Measurements from ENCODE around the gene SH3RF1. TPM values are rescaled to one million over a fixed set of nuclear protein-coding genes. Genes with fewer than 3 reads are reported as not detected.
"Not testable (repeated sequence)": the region's sequence is repeated elsewhere in the genome, so short reads cannot be mapped to it uniquely, and the experiment has no call there.

SH3RF1 gene
- total RNA-seq, 4 donors from 2014 or later = 5.9 to 41.2 (median 15.0) TPM

DNA sequence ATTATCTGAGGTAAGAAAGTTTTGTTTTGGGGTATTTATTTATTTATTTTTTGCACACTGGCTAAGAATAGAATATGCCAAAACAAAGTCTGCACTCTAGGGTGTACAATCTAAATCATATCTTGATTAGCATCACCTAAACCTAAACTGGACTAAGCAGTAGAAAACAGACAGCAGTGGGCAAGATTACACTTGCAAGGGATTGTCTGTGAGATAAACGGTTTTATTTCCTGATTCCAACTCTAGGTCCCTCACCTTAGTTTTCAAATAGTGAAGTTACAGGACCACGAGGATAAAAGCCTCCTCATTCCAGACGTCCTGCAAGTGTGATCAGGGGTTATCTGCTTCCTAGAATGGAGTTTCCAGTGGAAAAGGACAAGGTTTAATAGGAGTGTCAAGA lies 86.1 kb downstream of the SH3RF1 start:
- Histone ChIP-seq H3K9me3 (no peaks in the 10 kb centered on the region), H3K4me1 (peaks cover 0 to 4% of the 10 kb centered on the region in 2 donors), H3K27ac (no peak overlapping the region), H3K4me3 (no peak overlapping the region), H3K27me3 (no peaks in the 10 kb centered on the region), H3K36me3 (no peaks in the 10 kb centered on the region)
- TF ChIP-seq CTCF (IDR thresholded peaks at IDR 0.05) (no peak), POLR2A (IDR thresholded peaks at IDR 0.05) (no peak)
- no peak for DNase-seq
- intact Hi-C loops (cut with DNase I; ENCODE audit: low total_unique reads) = no loop called here

DNA sequence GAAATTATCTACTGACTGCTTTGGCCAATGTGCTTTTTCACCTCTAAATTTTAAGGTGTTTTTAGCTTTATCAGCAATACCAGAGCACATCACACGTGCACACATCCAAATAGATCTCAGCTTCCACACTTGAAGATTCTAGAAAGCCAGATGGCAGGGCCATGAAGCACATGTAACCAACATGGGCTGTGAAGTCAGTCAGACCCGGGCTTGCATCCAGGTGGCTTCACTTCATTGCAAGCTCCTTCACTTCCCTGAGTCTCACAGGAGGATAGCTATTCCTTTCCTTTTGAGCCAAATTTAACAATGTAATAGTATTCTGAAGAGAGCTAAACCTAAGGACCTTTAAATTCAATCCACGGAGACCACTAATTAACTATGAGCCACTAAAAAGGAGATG lies 86.5 kb downstream of the SH3RF1 start:
- peaks cover 0 to 4% of the 10 kb centered on the region in 2 donors for H3K4me1 ChIP-seq
- intact Hi-C loops (cut with DNase I; ENCODE audit: low total_unique reads) = no loop called here
- H3K36me3 ChIP-seq = no peaks in the 10 kb centered on the region
- no peaks in the 10 kb centered on the region for H3K9me3 ChIP-seq
- H3K4me3 ChIP-seq = no peak overlapping the region
- H3K27me3 ChIP-seq = no peaks in the 10 kb centered on the region
- no peak overlapping the region for H3K27ac ChIP-seq
- no peak for TF ChIP-seq POLR2A (IDR thresholded peaks at IDR 0.05)
- TF ChIP-seq CTCF (IDR thresholded peaks at IDR 0.05) = no peak
- DNase-seq = no peak

DNA sequence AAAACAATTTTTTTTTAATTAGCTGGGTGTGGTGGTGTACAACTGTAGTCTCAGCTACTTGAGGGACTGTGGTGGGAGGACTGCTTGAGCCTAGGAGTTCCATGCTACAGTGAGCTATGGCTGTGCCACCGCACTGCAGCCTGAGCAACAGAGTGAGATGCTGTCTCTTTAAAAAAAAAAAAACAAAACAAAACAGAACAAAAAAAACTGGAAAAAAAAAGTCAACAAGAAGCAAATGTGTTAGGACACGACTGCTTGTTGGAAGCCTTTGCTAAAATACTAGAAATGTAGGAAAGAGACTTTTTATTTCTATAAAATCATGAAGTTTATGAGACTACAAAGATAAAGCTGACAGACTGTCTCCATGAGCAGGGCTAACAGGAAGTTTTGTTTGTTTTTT lies 87.2 kb downstream of the SH3RF1 start:
- TF ChIP-seq CTCF (IDR thresholded peaks at IDR 0.05) (no peak), POLR2A (IDR thresholded peaks at IDR 0.05) (no peak)
- Histone ChIP-seq H3K27ac (no peak overlapping the region), H3K9me3 (no peaks in the 10 kb centered on the region), H3K4me3 (no peak overlapping the region), H3K27me3 (no peaks in the 10 kb centered on the region), H3K36me3 (no peaks in the 10 kb centered on the region), H3K4me1 (peaks cover 0 to 4% of the 10 kb centered on the region in 2 donors)
- no peak for DNase-seq
- intact Hi-C loops (cut with DNase I; ENCODE audit: low total_unique reads) = no loop called here

- Histone ChIP-seq H3K27ac (no peak overlapping the region), H3K36me3 (no peaks in the 10 kb centered on the region), H3K4me3 (no peak overlapping the region), H3K4me1 (peaks cover 0 to 4% of the 10 kb centered on the region in 2 donors), H3K9me3 (no peaks in the 10 kb centered on the region), H3K27me3 (no peaks in the 10 kb centered on the region)
- TF ChIP-seq POLR2A (IDR thresholded peaks at IDR 0.05) (no peak), CTCF (IDR thresholded peaks at IDR 0.05) (no peak)
- intact Hi-C loops (cut with DNase I; ENCODE audit: low total_unique reads) = no loop called here
- DNase-seq = no peak
Measured at GRCh38 chr4:169179609-169180521, 90.9 kb downstream of the SH3RF1 start.

DNA sequence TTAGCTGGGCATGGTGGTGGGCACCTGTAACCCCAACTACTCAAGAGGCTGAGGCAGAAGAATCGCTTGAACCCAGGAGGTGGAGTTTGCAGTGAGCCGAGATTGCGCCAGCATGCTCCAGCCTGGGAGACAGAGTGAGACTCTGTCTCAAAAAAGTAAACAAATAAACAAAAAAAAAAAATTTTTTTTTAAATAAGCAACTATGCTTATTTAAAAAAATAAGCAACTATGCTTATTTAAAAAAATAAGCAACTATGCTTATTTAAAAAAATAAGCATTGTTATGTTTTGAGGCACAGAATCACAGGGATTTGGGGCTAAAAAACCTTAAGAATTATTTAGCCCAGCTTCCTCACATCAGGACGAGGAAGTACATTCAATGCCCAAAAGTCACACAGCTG lies 92.7 kb downstream of the SH3RF1 start:
- H3K27me3 ChIP-seq; H3K36me3 ChIP-seq; DNase-seq; H3K27ac ChIP-seq; H3K4me1 ChIP-seq; intact Hi-C loops (cut with DNase I; ENCODE audit: low total_unique reads); H3K4me3 ChIP-seq; H3K9me3 ChIP-seq: not testable (repeated sequence)

Measured in uterus (tissue), 4 donors.